ENCODE measurements around the gene SEC31A. TPM values are rescaled to one million over a fixed set of nuclear protein-coding genes. Genes with fewer than 3 reads are reported as not detected.
A peak's percentile ranks its signal among the peaks of the same experiment; 100 is the strongest.
"Not testable (repeated sequence)": the region's sequence is repeated elsewhere in the genome, so short reads cannot be mapped to it uniquely, and the experiment has no call there.

The SEC31A gene, protein sequence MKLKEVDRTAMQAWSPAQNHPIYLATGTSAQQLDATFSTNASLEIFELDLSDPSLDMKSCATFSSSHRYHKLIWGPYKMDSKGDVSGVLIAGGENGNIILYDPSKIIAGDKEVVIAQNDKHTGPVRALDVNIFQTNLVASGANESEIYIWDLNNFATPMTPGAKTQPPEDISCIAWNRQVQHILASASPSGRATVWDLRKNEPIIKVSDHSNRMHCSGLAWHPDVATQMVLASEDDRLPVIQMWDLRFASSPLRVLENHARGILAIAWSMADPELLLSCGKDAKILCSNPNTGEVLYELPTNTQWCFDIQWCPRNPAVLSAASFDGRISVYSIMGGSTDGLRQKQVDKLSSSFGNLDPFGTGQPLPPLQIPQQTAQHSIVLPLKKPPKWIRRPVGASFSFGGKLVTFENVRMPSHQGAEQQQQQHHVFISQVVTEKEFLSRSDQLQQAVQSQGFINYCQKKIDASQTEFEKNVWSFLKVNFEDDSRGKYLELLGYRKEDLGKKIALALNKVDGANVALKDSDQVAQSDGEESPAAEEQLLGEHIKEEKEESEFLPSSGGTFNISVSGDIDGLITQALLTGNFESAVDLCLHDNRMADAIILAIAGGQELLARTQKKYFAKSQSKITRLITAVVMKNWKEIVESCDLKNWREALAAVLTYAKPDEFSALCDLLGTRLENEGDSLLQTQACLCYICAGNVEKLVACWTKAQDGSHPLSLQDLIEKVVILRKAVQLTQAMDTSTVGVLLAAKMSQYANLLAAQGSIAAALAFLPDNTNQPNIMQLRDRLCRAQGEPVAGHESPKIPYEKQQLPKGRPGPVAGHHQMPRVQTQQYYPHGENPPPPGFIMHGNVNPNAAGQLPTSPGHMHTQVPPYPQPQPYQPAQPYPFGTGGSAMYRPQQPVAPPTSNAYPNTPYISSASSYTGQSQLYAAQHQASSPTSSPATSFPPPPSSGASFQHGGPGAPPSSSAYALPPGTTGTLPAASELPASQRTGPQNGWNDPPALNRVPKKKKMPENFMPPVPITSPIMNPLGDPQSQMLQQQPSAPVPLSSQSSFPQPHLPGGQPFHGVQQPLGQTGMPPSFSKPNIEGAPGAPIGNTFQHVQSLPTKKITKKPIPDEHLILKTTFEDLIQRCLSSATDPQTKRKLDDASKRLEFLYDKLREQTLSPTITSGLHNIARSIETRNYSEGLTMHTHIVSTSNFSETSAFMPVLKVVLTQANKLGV
- total RNA-seq (2014; rRNA removed; shearing (Covaris generic)): 191 and 203 TPM in 2 replicates

DNA sequence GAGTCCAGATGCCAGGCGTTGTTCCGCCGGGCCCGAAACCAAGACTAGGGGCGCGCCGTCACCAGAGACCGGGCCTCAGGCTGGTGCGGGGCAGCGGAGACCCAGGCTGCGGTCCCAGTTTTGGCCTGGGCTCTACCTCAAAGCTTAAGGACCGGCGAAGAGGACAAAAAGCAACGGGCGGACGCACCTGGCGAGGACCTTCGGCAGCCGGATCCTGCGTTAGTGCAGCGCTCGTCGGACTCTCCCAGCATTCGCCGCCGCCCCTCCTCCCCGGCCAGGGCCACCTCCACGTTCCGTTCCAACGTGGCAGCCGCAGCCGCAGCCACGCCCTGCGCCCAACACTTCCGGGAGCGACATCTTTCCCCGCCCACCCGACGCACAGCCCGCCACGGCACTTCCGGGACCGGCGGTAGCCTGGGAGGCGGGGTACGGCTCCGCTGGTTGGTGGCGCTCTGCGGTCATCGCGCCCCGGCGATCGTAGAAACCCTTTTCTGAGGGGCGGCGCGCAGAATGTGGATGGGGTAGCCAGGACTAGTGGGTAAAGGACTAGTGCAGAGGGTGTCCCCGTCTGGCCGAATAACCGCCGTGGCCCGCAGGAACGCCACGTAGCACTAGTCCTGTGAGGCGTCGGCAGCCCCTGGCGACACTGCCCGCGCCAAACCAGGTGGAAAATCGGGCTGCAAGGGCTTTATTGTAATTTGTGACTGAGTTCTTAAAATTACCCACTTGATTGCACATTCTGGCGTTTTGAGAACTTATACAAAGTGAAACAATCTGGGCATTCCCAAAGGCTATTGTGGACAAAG is at the start of gene SEC31A:
TSS of gene SEC31A (minus strand) at position 253 of the 806 bp plus-strand sequence. CDS start 9,217 bp downstream, outside the sequence.
- H3K27me3 ChIP-seq (replicated peaks): no peaks in the 10 kb centered on the region
- H3K9me3 ChIP-seq (replicated peaks): no peaks in the 10 kb centered on the region
- H3K4me3 ChIP-seq: peak within 1 kb of the TSS; percentile 73
- peak within 1 kb of the TSS; percentile 94 for H3K27ac ChIP-seq
- peaks cover 9% of the 10 kb centered on the region for H3K4me1 ChIP-seq (replicated peaks)
- DNase-seq (ENCODE audit: low read depth in 1 of 2, low spot score in 2 of 2): peak; percentile 96 to 97
- peaks cover 59% of the 10 kb centered on the region for H3K36me3 ChIP-seq

GRCh38 chr4:82939414-82939813 is 48.5 kb upstream of the SEC31A start:
- no peak for DNase-seq (ENCODE audit: low read depth in 1 of 2, low spot score in 2 of 2)
- H3K4me1 ChIP-seq (replicated peaks): no peaks in the 10 kb centered on the region
- H3K27ac ChIP-seq: no peak overlapping the region
- H3K9me3 ChIP-seq (replicated peaks): no peaks in the 10 kb centered on the region
- no peak overlapping the region for H3K4me3 ChIP-seq
- H3K27me3 ChIP-seq (replicated peaks): no peaks in the 10 kb centered on the region
- H3K36me3 ChIP-seq: peaks cover 58% of the 10 kb centered on the region

- Histone ChIP-seq H3K27me3 (replicated peaks) (no peaks in the 10 kb centered on the region), H3K4me3 (no peak overlapping the region), H3K36me3 (peaks cover 63% of the 10 kb centered on the region), H3K4me1 (replicated peaks) (no peaks in the 10 kb centered on the region), H3K9me3 (replicated peaks) (no peaks in the 10 kb centered on the region), H3K27ac (no peak overlapping the region)
- DNase-seq (ENCODE audit: low read depth in 1 of 2, low spot score in 2 of 2): no peak
These were observed 43.5 kb upstream of the SEC31A start for GRCh38 chr4:82934441-82934840.

DNA sequence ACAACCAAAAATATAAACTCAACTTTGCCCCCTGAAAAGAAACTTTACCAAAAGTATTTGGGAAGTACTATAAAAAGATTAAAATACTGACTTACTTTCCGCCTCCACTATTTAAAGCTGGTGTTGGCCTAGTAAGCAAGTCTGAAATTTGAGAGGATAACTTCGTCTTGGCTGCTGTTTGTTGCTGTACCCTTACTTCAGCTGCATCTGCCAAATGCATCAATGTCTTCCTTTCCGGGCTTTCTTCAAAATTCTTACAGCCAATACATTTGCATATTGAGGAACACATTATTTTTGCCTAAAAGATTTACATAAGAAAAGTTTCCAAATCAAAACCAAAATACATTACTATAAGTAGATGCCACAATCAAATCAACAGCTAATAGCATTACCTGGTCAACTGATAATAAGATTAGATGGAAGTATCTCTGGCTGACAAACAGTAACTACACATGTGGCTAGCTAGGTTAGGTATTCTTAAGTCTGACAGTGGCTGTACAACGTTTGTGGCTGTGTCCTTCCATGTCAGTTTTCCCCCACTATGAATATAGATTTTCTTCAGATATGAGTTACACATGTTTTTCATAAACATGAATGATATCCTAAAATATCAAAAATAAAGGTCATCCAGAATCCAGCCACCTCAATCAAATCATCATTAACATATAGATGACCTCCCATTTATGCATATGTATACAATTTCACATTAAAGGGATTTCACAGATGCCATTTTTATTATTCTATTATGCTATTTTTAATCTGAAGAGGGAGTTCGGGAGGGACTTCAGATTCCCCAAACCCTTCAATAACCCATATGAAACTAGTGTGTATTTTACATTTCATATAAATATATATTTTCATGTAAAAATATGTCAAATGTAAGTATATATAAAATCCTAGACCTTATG is 40.1 kb upstream of the SEC31A start:
- H3K4me1 ChIP-seq (replicated peaks): no peaks in the 10 kb centered on the region
- no peaks in the 10 kb centered on the region for H3K9me3 ChIP-seq (replicated peaks)
- H3K36me3 ChIP-seq: peaks cover 47% of the 10 kb centered on the region
- H3K27ac ChIP-seq: no peak overlapping the region
- no peaks in the 10 kb centered on the region for H3K27me3 ChIP-seq (replicated peaks)
- no peak for DNase-seq (ENCODE audit: low read depth in 1 of 2, low spot score in 2 of 2)
- no peak overlapping the region for H3K4me3 ChIP-seq

- Histone ChIP-seq H3K4me1 (replicated peaks) (no peaks in the 10 kb centered on the region), H3K27ac (no peak overlapping the region), H3K27me3 (replicated peaks) (no peaks in the 10 kb centered on the region), H3K4me3 (no peak overlapping the region), H3K9me3 (replicated peaks) (no peaks in the 10 kb centered on the region), H3K36me3 (peaks cover 10% of the 10 kb centered on the region)
- no peak for DNase-seq (ENCODE audit: low read depth in 1 of 2, low spot score in 2 of 2)
These were observed 30.8 kb upstream of the SEC31A start for GRCh38 chr4:82921795-82922194.

- DNase-seq (ENCODE audit: low read depth in 1 of 2, low spot score in 2 of 2): no peak
- Histone ChIP-seq H3K4me1 (replicated peaks) (no peaks in the 10 kb centered on the region), H3K27me3 (replicated peaks) (no peaks in the 10 kb centered on the region), H3K36me3 (peaks cover 10% of the 10 kb centered on the region), H3K9me3 (replicated peaks) (no peaks in the 10 kb centered on the region), H3K27ac (no peak overlapping the region), H3K4me3 (no peak overlapping the region)
These were observed 28.4 kb upstream of the SEC31A start for GRCh38 chr4:82919386-82919785.

DNA sequence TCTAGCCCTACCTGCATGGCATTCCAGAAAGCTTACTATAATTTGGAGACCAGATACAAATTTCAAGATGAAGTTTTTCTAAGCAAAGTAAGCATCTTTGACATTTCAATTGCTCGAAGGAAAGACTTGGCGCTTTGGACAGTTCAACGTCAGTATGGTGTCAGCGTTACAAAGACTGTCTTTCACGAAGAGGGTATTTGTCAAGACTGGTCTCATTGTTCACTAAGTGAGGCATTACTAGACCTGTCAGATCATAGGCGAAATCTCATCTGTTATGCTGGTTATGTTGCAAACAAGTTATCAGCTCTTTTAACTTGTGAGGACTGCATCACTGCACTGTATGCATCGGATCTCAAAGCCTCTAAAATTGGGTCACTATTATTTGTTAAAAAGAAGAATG is 27.1 kb upstream of the SEC31A start:
- Histone ChIP-seq H3K27me3 (replicated peaks) (no peaks in the 10 kb centered on the region), H3K36me3 (peaks cover 6% of the 10 kb centered on the region), H3K4me1 (replicated peaks) (no peaks in the 10 kb centered on the region), H3K27ac (no peak overlapping the region), H3K9me3 (replicated peaks) (no peaks in the 10 kb centered on the region), H3K4me3 (no peak overlapping the region)
- no peak for DNase-seq (ENCODE audit: low read depth in 1 of 2, low spot score in 2 of 2)

- H3K9me3 ChIP-seq (replicated peaks); H3K27me3 ChIP-seq (replicated peaks); DNase-seq (ENCODE audit: low read depth in 1 of 2, low spot score in 2 of 2); H3K27ac ChIP-seq; H3K4me1 ChIP-seq (replicated peaks); H3K4me3 ChIP-seq; H3K36me3 ChIP-seq: not testable (repeated sequence)
These were observed 23.0 kb upstream of the SEC31A start for GRCh38 chr4:82913968-82914367.

- Histone ChIP-seq H3K27me3 (replicated peaks) (no peaks in the 10 kb centered on the region), H3K4me1 (replicated peaks) (no peaks in the 10 kb centered on the region), H3K27ac (no peak overlapping the region), H3K4me3 (no peak overlapping the region), H3K36me3 (peaks cover 6% of the 10 kb centered on the region), H3K9me3 (replicated peaks) (no peaks in the 10 kb centered on the region)
- DNase-seq (ENCODE audit: low read depth in 1 of 2, low spot score in 2 of 2): no peak
These were observed 22.4 kb upstream of the SEC31A start for GRCh38 chr4:82913305-82913704.

- Histone ChIP-seq H3K36me3 (peaks cover 4% of the 10 kb centered on the region; the same call in 1 of the 2 replicates), H3K27ac (no peak overlapping the region), H3K4me1 (replicated peaks) (no peaks in the 10 kb centered on the region), H3K27me3 (replicated peaks) (no peaks in the 10 kb centered on the region), H3K9me3 (replicated peaks) (no peaks in the 10 kb centered on the region), H3K4me3 (no peak overlapping the region)
- DNase-seq (ENCODE audit: low read depth in 1 of 2, low spot score in 2 of 2): no peak
These were observed 18.4 kb upstream of the SEC31A start for GRCh38 chr4:82909326-82909725.

GRCh38 chr4:82906469-82906868 is 15.5 kb upstream of the SEC31A start:
- no peak for DNase-seq (ENCODE audit: low read depth in 1 of 2, low spot score in 2 of 2)
- H3K9me3 ChIP-seq (replicated peaks): no peaks in the 10 kb centered on the region

GRCh38 chr4:82905205-82905604 is 14.3 kb upstream of the SEC31A start:
- H3K9me3 ChIP-seq (replicated peaks): no peaks in the 10 kb centered on the region
- H3K36me3 ChIP-seq: peaks cover 4% of the 10 kb centered on the region; the same call in 1 of the 2 replicates
- no peak overlapping the region for H3K4me3 ChIP-seq
- no peak for DNase-seq (ENCODE audit: low read depth in 1 of 2, low spot score in 2 of 2)
- H3K4me1 ChIP-seq (replicated peaks): no peaks in the 10 kb centered on the region
- H3K27me3 ChIP-seq (replicated peaks): no peaks in the 10 kb centered on the region
- no peak overlapping the region for H3K27ac ChIP-seq

More at GRCh38 chr4:82906469-82906868, 15.5 kb upstream of the SEC31A start:
- Histone ChIP-seq H3K27me3 (replicated peaks) (no peaks in the 10 kb centered on the region), H3K4me3 (no peak overlapping the region), H3K27ac (no peak overlapping the region), H3K4me1 (replicated peaks) (no peaks in the 10 kb centered on the region), H3K36me3 (peaks cover 4% of the 10 kb centered on the region; the same call in 1 of the 2 replicates)
